Type B pancreatic cell (in vitro differentiated cells): ENCODE data around the gene TNRC6B. TPM values are rescaled to one million over a fixed set of nuclear protein-coding genes. Genes with fewer than 3 reads are reported as not detected.

Experiments used
- DNase-seq: peaks from one replicate; pipeline ENCODE4 v3.0.0; 2021; ENCODE audit warnings: mixed read lengths; ENCODE audit not compliant: unreplicated experiment; ENCODE audit errors: extremely low spot score
- H3K27ac Mint-ChIP-seq: 2 replicates; pipeline ENCODE4 v1.8.0; 2021; ENCODE audit warnings: mild to moderate bottlenecking, mixed read lengths
- H3K27me3 Mint-ChIP-seq: 2 replicates; pipeline ENCODE4 v1.8.0; 2021; ENCODE audit warnings: mixed read lengths
- H3K36me3 Mint-ChIP-seq: 2 replicates; pipeline ENCODE4 v1.8.0; 2021; ENCODE audit warnings: mixed read lengths
- H3K4me1 Mint-ChIP-seq: one replicate; pipeline ENCODE4 v1.8.0; 2021; ENCODE audit warnings: mixed read lengths; ENCODE audit not compliant: unreplicated experiment
- H3K4me3 Mint-ChIP-seq: 2 replicates; pipeline ENCODE4 v1.8.0; 2021; ENCODE audit warnings: mild to moderate bottlenecking, mixed read lengths
- H3K9me3 Mint-ChIP-seq: 2 replicates; pipeline ENCODE4 v1.8.0; 2021; ENCODE audit warnings: mixed read lengths
- total RNA-seq: library from RNA; stranded (reverse); gene quantifications from 2 replicates; pipeline ENCODE4 v1.2.1, GENCODE V29; 2021; ENCODE audit warnings: low replicate concordance
- TF ChIP-seq, protein P1 (sequence below): fragments of 200-600 bp; sonication (generic); conservative IDR thresholded peaks from 2 replicates; pipeline ENCODE4 v1.5.0; 2021; ENCODE audit warnings: antibody characterized with exemption, mild to moderate bottlenecking

Gene TNRC6B
- total RNA-seq, 1 donor from 2014 or later = 50.7 TPM

DNA sequence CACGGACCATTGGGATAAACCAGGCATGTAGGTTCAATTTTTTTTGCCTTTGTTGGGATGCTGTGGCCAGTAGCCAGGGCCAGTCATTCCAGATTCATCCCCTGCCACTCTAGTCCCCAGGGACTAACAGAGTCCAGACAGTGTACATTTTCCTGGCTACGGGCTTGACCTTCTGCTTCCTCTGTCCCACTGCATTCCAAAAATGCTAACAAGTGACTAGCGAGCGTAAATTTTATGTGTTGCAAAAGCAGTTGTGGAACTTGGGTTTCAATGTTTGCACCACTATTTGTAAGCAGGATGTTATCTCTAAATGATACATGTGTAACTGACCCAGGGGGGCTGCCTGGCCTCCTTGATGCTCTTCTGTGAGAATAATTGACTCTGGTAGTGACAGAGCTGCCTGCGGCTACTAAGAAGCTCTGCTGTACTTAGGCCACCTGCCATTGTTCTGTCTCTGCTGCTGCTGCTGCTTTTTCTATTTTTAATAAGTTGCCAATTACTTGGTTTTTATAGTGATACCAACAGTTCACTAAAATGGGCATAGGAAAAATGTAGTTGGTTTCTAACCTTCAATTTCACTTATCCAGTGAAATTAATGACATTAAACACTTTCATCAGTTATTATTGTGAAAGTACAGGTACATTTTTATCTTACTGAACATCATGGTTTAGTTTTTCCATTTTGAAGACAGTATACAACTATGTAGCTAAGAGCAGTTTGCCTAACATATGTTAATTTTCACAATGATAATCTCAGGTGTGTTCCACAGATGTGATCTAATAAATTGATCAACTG is 26.8 kb downstream of the TNRC6B start:
- Mint-ChIP-seq H3K9me3 (no peaks in the 10 kb centered on the region), H3K4me1 (peaks cover 24% of the 10 kb centered on the region), H3K4me3 (no peak overlapping the region), H3K27me3 (no peaks in the 10 kb centered on the region), H3K36me3 (no peaks in the 10 kb centered on the region), H3K27ac (no peak overlapping the region)
- no peak for DNase-seq
- TF ChIP-seq, protein P1, sequence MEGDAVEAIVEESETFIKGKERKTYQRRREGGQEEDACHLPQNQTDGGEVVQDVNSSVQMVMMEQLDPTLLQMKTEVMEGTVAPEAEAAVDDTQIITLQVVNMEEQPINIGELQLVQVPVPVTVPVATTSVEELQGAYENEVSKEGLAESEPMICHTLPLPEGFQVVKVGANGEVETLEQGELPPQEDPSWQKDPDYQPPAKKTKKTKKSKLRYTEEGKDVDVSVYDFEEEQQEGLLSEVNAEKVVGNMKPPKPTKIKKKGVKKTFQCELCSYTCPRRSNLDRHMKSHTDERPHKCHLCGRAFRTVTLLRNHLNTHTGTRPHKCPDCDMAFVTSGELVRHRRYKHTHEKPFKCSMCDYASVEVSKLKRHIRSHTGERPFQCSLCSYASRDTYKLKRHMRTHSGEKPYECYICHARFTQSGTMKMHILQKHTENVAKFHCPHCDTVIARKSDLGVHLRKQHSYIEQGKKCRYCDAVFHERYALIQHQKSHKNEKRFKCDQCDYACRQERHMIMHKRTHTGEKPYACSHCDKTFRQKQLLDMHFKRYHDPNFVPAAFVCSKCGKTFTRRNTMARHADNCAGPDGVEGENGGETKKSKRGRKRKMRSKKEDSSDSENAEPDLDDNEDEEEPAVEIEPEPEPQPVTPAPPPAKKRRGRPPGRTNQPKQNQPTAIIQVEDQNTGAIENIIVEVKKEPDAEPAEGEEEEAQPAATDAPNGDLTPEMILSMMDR = no peak

- DNase-seq = no peak
- H3K27ac Mint-ChIP-seq = no peak overlapping the region
- no peak overlapping the region for H3K4me3 Mint-ChIP-seq
- TF ChIP-seq, protein P1 = no peak
- no peaks in the 10 kb centered on the region for H3K27me3 Mint-ChIP-seq
- H3K9me3 Mint-ChIP-seq = no peaks in the 10 kb centered on the region
- H3K4me1 Mint-ChIP-seq = peaks cover 30% of the 10 kb centered on the region
- no peaks in the 10 kb centered on the region for H3K36me3 Mint-ChIP-seq
These were observed 28.8 kb downstream of the TNRC6B start for GRCh38 chr22:40206561-40206960.

- H3K9me3 Mint-ChIP-seq = no peaks in the 10 kb centered on the region
- DNase-seq = no peak
- peaks cover 3% of the 10 kb centered on the region for H3K36me3 Mint-ChIP-seq
- H3K4me3 Mint-ChIP-seq = no peak overlapping the region
- H3K27me3 Mint-ChIP-seq = no peaks in the 10 kb centered on the region
- H3K4me1 Mint-ChIP-seq = peaks cover 37% of the 10 kb centered on the region
- H3K27ac Mint-ChIP-seq = no peak overlapping the region
- TF ChIP-seq, protein P1 = no peak
These were observed 33.1 kb downstream of the TNRC6B start for GRCh38 chr22:40210818-40211217.

DNA sequence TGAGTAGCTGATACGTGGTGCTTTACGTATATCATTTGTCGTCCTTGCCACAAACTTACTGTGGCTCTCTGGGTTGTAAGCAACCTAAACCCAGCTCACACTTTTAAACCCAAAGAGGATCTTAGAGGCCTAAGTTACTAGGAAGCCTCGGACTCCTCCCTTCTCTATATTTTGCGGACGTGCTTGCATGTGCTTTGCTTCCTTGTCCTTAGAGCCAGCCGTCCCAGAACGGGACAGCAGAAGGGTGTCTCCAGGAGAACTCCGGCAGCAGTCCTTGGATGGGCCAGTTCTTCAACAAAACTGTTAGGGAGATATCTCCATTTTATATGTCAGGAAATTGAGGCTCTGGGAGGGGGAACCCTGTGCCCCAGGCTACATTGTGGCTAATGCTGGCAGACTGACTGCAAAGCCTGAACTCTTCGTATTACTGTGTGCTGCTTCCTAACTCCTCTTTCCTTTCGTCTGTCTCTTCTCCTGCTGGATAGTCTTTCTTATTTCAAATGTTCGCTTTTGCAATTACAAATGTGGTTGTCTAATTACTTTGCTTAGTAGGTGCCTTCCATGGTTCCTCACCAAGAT is 33.8 kb downstream of the TNRC6B start:
- Mint-ChIP-seq H3K4me1 (peaks cover 43% of the 10 kb centered on the region), H3K27me3 (no peaks in the 10 kb centered on the region), H3K4me3 (no peak overlapping the region), H3K36me3 (peaks cover 7% of the 10 kb centered on the region), H3K9me3 (no peaks in the 10 kb centered on the region), H3K27ac (no peak overlapping the region)
- TF ChIP-seq, protein P1 = no peak
- peak; percentile 44 for DNase-seq

DNA sequence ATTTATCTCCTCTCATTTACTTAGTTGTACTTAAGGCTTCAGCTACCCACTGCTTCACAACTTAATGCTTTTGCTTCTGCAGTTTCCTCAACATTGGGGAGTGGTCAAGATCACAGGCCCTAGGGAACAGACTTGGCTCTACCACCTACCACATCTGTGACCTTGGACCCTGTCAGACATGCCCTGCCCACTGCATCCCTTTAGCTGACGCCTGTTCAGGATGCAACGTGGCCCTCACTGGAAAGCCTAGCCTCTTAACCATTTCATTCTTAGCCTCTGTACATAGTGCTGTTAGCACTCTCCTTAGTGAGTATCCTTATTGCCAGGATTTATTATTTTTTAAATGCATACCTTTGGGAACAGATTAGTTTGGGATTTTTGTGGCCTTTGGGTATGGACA is 34.4 kb downstream of the TNRC6B start:
- H3K4me1 Mint-ChIP-seq = peaks cover 43% of the 10 kb centered on the region

More for the DNA sequence above, 34.4 kb downstream of the TNRC6B start:
- Mint-ChIP-seq H3K27ac (no peak overlapping the region), H3K9me3 (no peaks in the 10 kb centered on the region), H3K4me3 (no peak overlapping the region), H3K27me3 (no peaks in the 10 kb centered on the region), H3K36me3 (peaks cover 12% of the 10 kb centered on the region)
- DNase-seq = peak; percentile 13
- TF ChIP-seq, protein P1 = no peak
